Adrenal gland (tissue), 5 donors: ENCODE measurements around the gene FOSL1.

Experiments
- CTCF ChIP-seq, 6 experiments: fragments of 450-650 bp in 4 of 6; fragments of 200-600 bp in 2 of 6; sonication (generic) in 1 of 6; IDR thresholded peaks; 1 replicate in 5 of 6; 2 replicates in 1 of 6; pipeline versions ENCODE4 v1.5.1 to v1.8.0; 2016 to 2021; ENCODE audit warnings: antibody characterized with exemption in 6 of 6, mild to moderate bottlenecking in 2 of 6, moderate library complexity in 1 of 6
- POLR2A ChIP-seq, 2 donors: fragments of 450-650 bp; IDR thresholded peaks; one replicate each; pipeline ENCODE4 v1.6.1; 2017; ENCODE audit warnings: antibody characterized with exemption in 2 of 2, mild to moderate bottlenecking in 2 of 2, moderate library complexity in 1 of 2
- donor health status: DM: no; HTN: no; CAD: no.

GRCh38 chr11:65891219-65892136 is 8.7 kb downstream of the FOSL1 start:
- TF ChIP-seq CTCF (IDR thresholded peaks at IDR 0.05) = peak in 2 of 6 experiments; percentile 18 to 28
- TF ChIP-seq POLR2A (IDR thresholded peaks at IDR 0.05) = peak; percentile 17 to 74
